ENCODE data around the gene SULT1C3. TPM values are rescaled to one million over a fixed set of nuclear protein-coding genes. Genes with fewer than 3 reads are reported as not detected.

SULT1C3 gene
- total RNA-seq, 2 experiments from 2014 or later = not detected

DNA sequence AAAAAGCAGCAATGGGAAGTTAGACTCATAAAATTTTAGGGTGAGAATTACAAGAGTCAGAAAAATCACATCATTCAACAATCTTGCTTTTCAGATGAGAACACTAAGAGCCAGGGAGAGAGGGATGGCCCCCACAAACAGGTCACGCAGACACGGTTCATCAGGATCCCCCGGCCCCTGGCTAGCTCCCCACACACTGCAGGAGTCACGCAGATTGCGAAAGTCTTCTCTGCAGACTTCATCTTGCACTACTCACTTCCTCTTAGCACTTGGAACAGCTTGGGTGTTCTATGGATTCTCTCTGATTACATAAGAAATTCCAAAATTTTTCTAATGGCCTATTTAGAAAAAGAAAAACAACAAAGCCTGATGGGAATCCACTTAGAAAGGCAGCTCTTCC lies 27.3 kb downstream of the SULT1C3 start:
- Histone ChIP-seq H4K20me1 (ENCODE audit: insufficient read depth, low read length) (no peaks in the 10 kb centered on the region), H3K4me3 (ENCODE audit: low read depth, low read length, poor library complexity, severe bottlenecking) (no peak overlapping the region), H3K36me3 (ENCODE audit: insufficient read depth, low read length) (no peaks in the 10 kb centered on the region), H3K4me1 (ENCODE audit: insufficient read depth, low read length, poor library complexity, severe bottlenecking) (no peaks in the 10 kb centered on the region), H2AFZ (ENCODE audit: low read length) (no peak overlapping the region), H3K27ac (ENCODE audit: low read depth, low read length, poor library complexity, severe bottlenecking) (no peak overlapping the region), H3K79me2 (ENCODE audit: insufficient read depth, low read depth, low read length) (no peaks in the 10 kb centered on the region), H3K9me3 (ENCODE audit: low read length) (no peaks in the 10 kb centered on the region), H3K4me2 (ENCODE audit: low read length) (no peak overlapping the region), H3K9me2 (ENCODE audit: insufficient read depth, low read length) (no peaks in the 10 kb centered on the region)
- ChIA-PET CTCF (ENCODE audit: unreplicated experiment) (no interaction called here), POLR2A (no interaction called here)
- no TSS peak for BruUV-seq (replicated peaks)
- TF ChIP-seq EZH2phosphoT487 (IDR thresholded peaks at IDR 0.05; ENCODE audit: borderline replicate concordance, low read depth, low read length) = no peak
- TF ChIP-seq, protein P1, sequence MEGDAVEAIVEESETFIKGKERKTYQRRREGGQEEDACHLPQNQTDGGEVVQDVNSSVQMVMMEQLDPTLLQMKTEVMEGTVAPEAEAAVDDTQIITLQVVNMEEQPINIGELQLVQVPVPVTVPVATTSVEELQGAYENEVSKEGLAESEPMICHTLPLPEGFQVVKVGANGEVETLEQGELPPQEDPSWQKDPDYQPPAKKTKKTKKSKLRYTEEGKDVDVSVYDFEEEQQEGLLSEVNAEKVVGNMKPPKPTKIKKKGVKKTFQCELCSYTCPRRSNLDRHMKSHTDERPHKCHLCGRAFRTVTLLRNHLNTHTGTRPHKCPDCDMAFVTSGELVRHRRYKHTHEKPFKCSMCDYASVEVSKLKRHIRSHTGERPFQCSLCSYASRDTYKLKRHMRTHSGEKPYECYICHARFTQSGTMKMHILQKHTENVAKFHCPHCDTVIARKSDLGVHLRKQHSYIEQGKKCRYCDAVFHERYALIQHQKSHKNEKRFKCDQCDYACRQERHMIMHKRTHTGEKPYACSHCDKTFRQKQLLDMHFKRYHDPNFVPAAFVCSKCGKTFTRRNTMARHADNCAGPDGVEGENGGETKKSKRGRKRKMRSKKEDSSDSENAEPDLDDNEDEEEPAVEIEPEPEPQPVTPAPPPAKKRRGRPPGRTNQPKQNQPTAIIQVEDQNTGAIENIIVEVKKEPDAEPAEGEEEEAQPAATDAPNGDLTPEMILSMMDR (conservative IDR thresholded peaks at IDR 0.05; ENCODE audit: low read length) = no peak
- intact Hi-C loops (cut with micrococcal nuclease; ENCODE audit: unreplicated experiment) = no loop called here
- no peak for DNase-seq (ENCODE audit: low spot score)

DNA sequence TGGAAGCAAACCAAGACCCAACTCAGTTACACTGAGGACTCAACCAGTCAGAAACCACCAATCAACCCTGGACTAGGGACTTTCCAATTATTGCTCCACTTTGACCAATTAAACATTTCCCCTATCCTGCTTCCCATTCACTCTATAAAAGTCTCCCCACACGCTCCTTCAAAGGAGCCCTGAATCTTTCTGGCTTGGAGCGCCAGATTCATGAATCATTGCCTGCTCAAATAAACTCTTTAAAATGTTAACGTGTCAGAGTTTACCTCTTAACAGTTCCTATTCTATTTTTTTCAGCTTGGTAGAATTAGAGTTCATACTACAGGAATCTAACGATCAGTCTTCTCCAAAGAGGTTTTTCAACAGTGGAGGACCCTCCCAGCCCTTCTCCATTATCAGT lies 28.2 kb downstream of the SULT1C3 start:
- H3K4me3 ChIP-seq (ENCODE audit: low read depth, low read length, poor library complexity, severe bottlenecking) = no peak overlapping the region
- TF ChIP-seq, protein P1 (conservative IDR thresholded peaks at IDR 0.05; ENCODE audit: low read length) = no peak
- TF ChIP-seq EZH2phosphoT487 (IDR thresholded peaks at IDR 0.05; ENCODE audit: borderline replicate concordance, low read depth, low read length) = no peak
- no peaks in the 10 kb centered on the region for H3K79me2 ChIP-seq (ENCODE audit: insufficient read depth, low read depth, low read length)
- H3K36me3 ChIP-seq (ENCODE audit: insufficient read depth, low read length) = no peaks in the 10 kb centered on the region
- intact Hi-C loops (cut with micrococcal nuclease; ENCODE audit: unreplicated experiment) = no loop called here
- DNase-seq (ENCODE audit: low spot score) = no peak
- no TSS peak for BruUV-seq (replicated peaks)
- no peaks in the 10 kb centered on the region for H3K4me1 ChIP-seq (ENCODE audit: insufficient read depth, low read length, poor library complexity, severe bottlenecking)
- H3K9me3 ChIP-seq (ENCODE audit: low read length) = no peaks in the 10 kb centered on the region
- no peaks in the 10 kb centered on the region for H3K9me2 ChIP-seq (ENCODE audit: insufficient read depth, low read length)
- CTCF ChIA-PET (ENCODE audit: unreplicated experiment) = no interaction called here
- no peak overlapping the region for H2AFZ ChIP-seq (ENCODE audit: low read length)
- H4K20me1 ChIP-seq (ENCODE audit: insufficient read depth, low read length) = no peaks in the 10 kb centered on the region
- H3K4me2 ChIP-seq (ENCODE audit: low read length) = no peak overlapping the region
- POLR2A ChIA-PET = no interaction called here
- H3K27ac ChIP-seq (ENCODE audit: low read depth, low read length, poor library complexity, severe bottlenecking) = no peak overlapping the region

DNA sequence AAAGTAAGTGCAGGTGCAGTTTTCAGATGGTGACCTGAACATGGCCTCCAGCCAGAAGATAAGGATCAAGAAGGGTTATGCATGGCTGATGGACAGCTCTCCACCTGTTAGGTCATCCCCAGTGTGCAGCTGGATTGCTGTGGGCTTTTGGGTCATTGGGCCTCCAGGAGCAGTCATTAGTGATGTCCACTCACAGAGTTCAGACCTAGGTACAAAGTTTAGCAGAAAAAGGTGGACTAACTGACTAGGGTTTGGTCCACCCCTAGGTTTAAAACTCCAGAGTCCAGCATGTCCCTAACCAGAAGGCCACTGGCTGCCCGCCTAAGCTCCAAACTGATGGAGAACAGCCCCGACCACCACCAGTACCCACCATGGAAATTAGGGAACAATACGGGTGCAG lies 30.6 kb downstream of the SULT1C3 start:
- H3K4me2 ChIP-seq (ENCODE audit: low read length) = no peak overlapping the region
- H3K36me3 ChIP-seq (ENCODE audit: insufficient read depth, low read length) = no peaks in the 10 kb centered on the region
- intact Hi-C loops (cut with micrococcal nuclease; ENCODE audit: unreplicated experiment) = no loop called here
- ChIA-PET CTCF (ENCODE audit: unreplicated experiment) (no interaction called here), POLR2A (no interaction called here)
- H4K20me1 ChIP-seq (ENCODE audit: insufficient read depth, low read length) = no peaks in the 10 kb centered on the region
- no peak overlapping the region for H3K27ac ChIP-seq (ENCODE audit: low read depth, low read length, poor library complexity, severe bottlenecking)
- no peak for DNase-seq (ENCODE audit: low spot score)
- TF ChIP-seq EZH2phosphoT487 (IDR thresholded peaks at IDR 0.05; ENCODE audit: borderline replicate concordance, low read depth, low read length) = no peak
- TF ChIP-seq, protein P1 (conservative IDR thresholded peaks at IDR 0.05; ENCODE audit: low read length) = no peak
- H2AFZ ChIP-seq (ENCODE audit: low read length) = no peak overlapping the region
- no peak overlapping the region for H3K4me3 ChIP-seq (ENCODE audit: low read depth, low read length, poor library complexity, severe bottlenecking)
- H3K9me3 ChIP-seq (ENCODE audit: low read length) = no peaks in the 10 kb centered on the region
- H3K4me1 ChIP-seq (ENCODE audit: insufficient read depth, low read length, poor library complexity, severe bottlenecking) = no peaks in the 10 kb centered on the region
- H3K9me2 ChIP-seq (ENCODE audit: insufficient read depth, low read length) = no peaks in the 10 kb centered on the region
- no TSS peak for BruUV-seq (replicated peaks)
- no peaks in the 10 kb centered on the region for H3K79me2 ChIP-seq (ENCODE audit: insufficient read depth, low read depth, low read length)

All from OCI-LY7 (cell line).